Suppressor macrophage treated with lipopolysaccharide for 4 hours (primary cell): ENCODE measurements around the gene SRRM2.
A peak's percentile ranks its signal among the peaks of the same experiment; 100 is the strongest.

Experiments used
- DNase-seq: peaks from one replicate; pipeline ENCODE4 v3.0.0-alpha.2; 2020

Gene SRRM2

GRCh38 chr16:2765462-2766404 lies 13.3 kb downstream of the SRRM2 start:
- DNase-seq, result no peak

GRCh38 chr16:2766430-2767139 lies 14.1 kb downstream of the SRRM2 start:
- no peak for DNase-seq

- no peak for DNase-seq
Observed at GRCh38 chr16:2767140-2767731, 14.8 kb downstream of the SRRM2 start.

GRCh38 chr16:2767891-2768290 lies 15.5 kb downstream of the SRRM2 start:
- DNase-seq, result no peak

- DNase-seq, result no peak
Observed at GRCh38 chr16:2768403-2769089, 16.1 kb downstream of the SRRM2 start.

GRCh38 chr16:2769100-2769529 lies 16.7 kb downstream of the SRRM2 start:
- no peak for DNase-seq

- DNase-seq, result no peak
Observed at GRCh38 chr16:2769675-2770056, 17.2 kb downstream of the SRRM2 start.

GRCh38 chr16:2770057-2770951 lies 17.9 kb downstream of the SRRM2 start:
- no peak for DNase-seq

GRCh38 chr16:2771496-2772402 lies 19.3 kb downstream of the SRRM2 start:
- DNase-seq, result no peak

- no peak for DNase-seq
Observed at GRCh38 chr16:2773188-2773968, 20.9 kb downstream of the SRRM2 start.

GRCh38 chr16:2774161-2774891 lies 21.9 kb downstream of the SRRM2 start:
- DNase-seq, result no peak

- DNase-seq, result no peak
Observed at GRCh38 chr16:2775131-2775716, 22.8 kb downstream of the SRRM2 start.

GRCh38 chr16:2775765-2776499 lies 23.5 kb downstream of the SRRM2 start:
- no peak for DNase-seq

GRCh38 chr16:2776500-2777139 lies 24.2 kb downstream of the SRRM2 start:
- DNase-seq, result peak; percentile 40

- DNase-seq, result peak; percentile 94
Observed at GRCh38 chr16:2777231-2777902, 24.9 kb downstream of the SRRM2 start, which contains the start of gene ELOB. TSS of gene ELOB (minus strand) at chr16:2777280. CDS start at chr16:2777239, 41 bp downstream.

GRCh38 chr16:2777903-2778629 lies 25.6 kb downstream of the SRRM2 start:
- DNase-seq, result no peak
